ENCODE measurements around the gene PRKN.

DNA sequence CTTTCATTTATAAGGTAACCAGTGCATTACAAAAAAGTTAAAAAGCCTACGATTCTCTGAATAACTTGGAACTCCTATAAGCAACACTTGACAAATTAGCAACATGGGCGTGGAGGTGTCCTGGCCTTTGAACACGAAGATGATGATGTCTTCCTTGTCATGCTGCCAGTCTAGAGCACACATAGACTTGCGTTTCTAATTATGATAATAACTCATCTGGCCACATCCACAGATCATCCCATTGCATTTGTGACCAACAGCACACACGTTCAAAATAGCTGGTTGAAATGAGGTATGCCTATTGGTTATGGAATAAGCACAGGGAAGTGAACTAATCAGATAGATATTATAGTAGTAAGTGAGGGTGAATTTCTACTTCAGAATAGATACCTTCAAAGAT, 608.9 kb downstream of the PRKN start:
- TF ChIP-seq, protein P1, sequence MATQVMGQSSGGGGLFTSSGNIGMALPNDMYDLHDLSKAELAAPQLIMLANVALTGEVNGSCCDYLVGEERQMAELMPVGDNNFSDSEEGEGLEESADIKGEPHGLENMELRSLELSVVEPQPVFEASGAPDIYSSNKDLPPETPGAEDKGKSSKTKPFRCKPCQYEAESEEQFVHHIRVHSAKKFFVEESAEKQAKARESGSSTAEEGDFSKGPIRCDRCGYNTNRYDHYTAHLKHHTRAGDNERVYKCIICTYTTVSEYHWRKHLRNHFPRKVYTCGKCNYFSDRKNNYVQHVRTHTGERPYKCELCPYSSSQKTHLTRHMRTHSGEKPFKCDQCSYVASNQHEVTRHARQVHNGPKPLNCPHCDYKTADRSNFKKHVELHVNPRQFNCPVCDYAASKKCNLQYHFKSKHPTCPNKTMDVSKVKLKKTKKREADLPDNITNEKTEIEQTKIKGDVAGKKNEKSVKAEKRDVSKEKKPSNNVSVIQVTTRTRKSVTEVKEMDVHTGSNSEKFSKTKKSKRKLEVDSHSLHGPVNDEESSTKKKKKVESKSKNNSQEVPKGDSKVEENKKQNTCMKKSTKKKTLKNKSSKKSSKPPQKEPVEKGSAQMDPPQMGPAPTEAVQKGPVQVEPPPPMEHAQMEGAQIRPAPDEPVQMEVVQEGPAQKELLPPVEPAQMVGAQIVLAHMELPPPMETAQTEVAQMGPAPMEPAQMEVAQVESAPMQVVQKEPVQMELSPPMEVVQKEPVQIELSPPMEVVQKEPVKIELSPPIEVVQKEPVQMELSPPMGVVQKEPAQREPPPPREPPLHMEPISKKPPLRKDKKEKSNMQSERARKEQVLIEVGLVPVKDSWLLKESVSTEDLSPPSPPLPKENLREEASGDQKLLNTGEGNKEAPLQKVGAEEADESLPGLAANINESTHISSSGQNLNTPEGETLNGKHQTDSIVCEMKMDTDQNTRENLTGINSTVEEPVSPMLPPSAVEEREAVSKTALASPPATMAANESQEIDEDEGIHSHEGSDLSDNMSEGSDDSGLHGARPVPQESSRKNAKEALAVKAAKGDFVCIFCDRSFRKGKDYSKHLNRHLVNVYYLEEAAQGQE (IDR thresholded peaks at IDR 0.05; ENCODE audit: insufficient read depth in 1 of 2, low read depth in 2 of 2, low read length in 1 of 2) = no peak
- TF ChIP-seq, protein P2, sequence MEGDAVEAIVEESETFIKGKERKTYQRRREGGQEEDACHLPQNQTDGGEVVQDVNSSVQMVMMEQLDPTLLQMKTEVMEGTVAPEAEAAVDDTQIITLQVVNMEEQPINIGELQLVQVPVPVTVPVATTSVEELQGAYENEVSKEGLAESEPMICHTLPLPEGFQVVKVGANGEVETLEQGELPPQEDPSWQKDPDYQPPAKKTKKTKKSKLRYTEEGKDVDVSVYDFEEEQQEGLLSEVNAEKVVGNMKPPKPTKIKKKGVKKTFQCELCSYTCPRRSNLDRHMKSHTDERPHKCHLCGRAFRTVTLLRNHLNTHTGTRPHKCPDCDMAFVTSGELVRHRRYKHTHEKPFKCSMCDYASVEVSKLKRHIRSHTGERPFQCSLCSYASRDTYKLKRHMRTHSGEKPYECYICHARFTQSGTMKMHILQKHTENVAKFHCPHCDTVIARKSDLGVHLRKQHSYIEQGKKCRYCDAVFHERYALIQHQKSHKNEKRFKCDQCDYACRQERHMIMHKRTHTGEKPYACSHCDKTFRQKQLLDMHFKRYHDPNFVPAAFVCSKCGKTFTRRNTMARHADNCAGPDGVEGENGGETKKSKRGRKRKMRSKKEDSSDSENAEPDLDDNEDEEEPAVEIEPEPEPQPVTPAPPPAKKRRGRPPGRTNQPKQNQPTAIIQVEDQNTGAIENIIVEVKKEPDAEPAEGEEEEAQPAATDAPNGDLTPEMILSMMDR (IDR thresholded peaks at IDR 0.05) = no peak
